ENCODE data around the gene CBFA2T3. TPM values are rescaled to one million over a fixed set of nuclear protein-coding genes. Genes with fewer than 3 reads are reported as not detected.
A peak's percentile ranks its signal among the peaks of the same experiment; 100 is the strongest.

Gene CBFA2T3
- total and polyA plus RNA-seq, 2 of the 8 experiments (the other 6 are each of a cell fraction or from before 2014, with no cell fraction given), result 0.51 to 1.3 TPM

- Histone ChIP-seq H3K4me2 (ENCODE audit: insufficient read depth in 1 of 2, low read depth in 2 of 2, low read length in 2 of 2) (no peak overlapping the region), H2BK5ac (ENCODE audit: low read depth, low read length) (no peak overlapping the region), H2BK20ac (ENCODE audit: low read length) (no peak overlapping the region), H3K4me1 (replicated peaks in 1 of 4; ENCODE audit: control insufficient read depth in 3 of 4, insufficient read depth in 4 of 4, low read length in 3 of 4) (peaks cover 0 to 6% (median 3%) of the 10 kb centered on the region in 4 experiments; a peak in 2 of 7 replicates), H3K36me3 (ENCODE audit: control insufficient read depth in 2 of 4, insufficient read depth in 4 of 4, low read length in 3 of 4) (no peaks in the 10 kb centered on the region), H4K8ac (ENCODE audit: extremely low read depth, insufficient read depth, low read length) (peak overlapping the region; percentile 71; the same call in 1 of the 2 replicates), H2BK12ac (ENCODE audit: low read depth, low read length) (no peak overlapping the region), H3K4ac (replicated peaks; ENCODE audit: insufficient read length, low read depth, low read length) (no peak overlapping the region), H3K4me3 (ENCODE audit: extremely low read depth in 1 of 4, insufficient read depth in 2 of 4, low read depth in 3 of 4, low read length in 4 of 4) (no peak overlapping the region), H3K23ac (ENCODE audit: insufficient read length) (no peak overlapping the region), H3K14ac (ENCODE audit: insufficient read length) (no peak overlapping the region), H4K20me1 (replicated peaks in 1 of 2; ENCODE audit: control insufficient read depth in 1 of 2, insufficient read depth in 2 of 2, low read length in 2 of 2) (peaks cover 0 to 3% of the 10 kb centered on the region in 2 experiments), H2BK15ac (ENCODE audit: low read length) (no peak overlapping the region), H2AFZ (ENCODE audit: low read length) (no peak overlapping the region), H3K9ac (replicated peaks in 1 of 4; ENCODE audit: extremely low read depth in 1 of 4, low read depth in 3 of 4, low read length in 3 of 4) (no peak overlapping the region), H3K27me3 (replicated peaks in 1 of 4; ENCODE audit: control insufficient read depth in 3 of 4, extremely low read depth in 1 of 4, insufficient read depth in 3 of 4, low read length in 3 of 4) (no peaks in the 10 kb centered on the region), H2BK120ac (replicated peaks; ENCODE audit: low read depth, low read length) (no peak overlapping the region), H3K79me2 (ENCODE audit: control insufficient read depth in 1 of 2, insufficient read depth in 2 of 2, low read length in 2 of 2) (no peaks in the 10 kb centered on the region), H2AK5ac (ENCODE audit: low read depth, low read length) (no peak overlapping the region), H3K18ac (ENCODE audit: extremely low read depth, low read length) (no peak overlapping the region; the same call in 1 of the 2 replicates), H3K9me3 (ENCODE audit: insufficient read depth in 2 of 2, low read depth in 1 of 2, low read length in 1 of 2) (no peaks in the 10 kb centered on the region), H3K27ac (ENCODE audit: low read depth, low read length) (no peak overlapping the region), H4K91ac (replicated peaks; ENCODE audit: insufficient read length, low read length) (no peak overlapping the region), H3K79me1 (ENCODE audit: low read depth, low read length) (no peaks in the 10 kb centered on the region), H3K56ac (replicated peaks; ENCODE audit: insufficient read length, low read depth, low read length) (no peak overlapping the region), H4K5ac (ENCODE audit: insufficient read length, low read depth, low read length) (no peak overlapping the region), H3K23me2 (ENCODE audit: low read depth, low read length) (peaks cover 5% of the 10 kb centered on the region; the same call in 1 of the 2 replicates)
- 87% methylated on average over 7 of the region's 22 CpGs; no CpG with 5 or more reads in 1 of the 2 experiments for WGBS, 2 experiments (ENCODE audit: extremely low coverage in 1 of 2, insufficient coverage in 1 of 2, insufficient read length in 1 of 2, insufficient replicate concordance in 2 of 2, low coverage in 1 of 2, low lambda C conversion rate in 2 of 2, missing lambda C conversion rate in 1 of 2)
- ChIA-PET POLR2A (ENCODE audit: partially characterized antibody) (interaction anchor here (1.0 kb wide), 1 partner anchor 105 kb away, joined by 3 read pairs; no protein-coding TSS in a partner anchor), CTCF (ENCODE audit: partially characterized antibody) (interaction anchor here (0.6 to 1.2 kb wide), 4 partner anchors 7 to 168 kb away, joined by 3 to 5 read pairs (median 4); partner anchors contain the start of gene CBFA2T3)
- no peak for FAIRE-seq
- DNase-seq (ENCODE audit: low read depth in 1 of 2, low spot score in 2 of 2), result no peak
- TF ChIP-seq FOSL1 (IDR thresholded peaks at IDR 0.05; ENCODE audit: insufficient read depth, low read depth, low read length) (no peak), ASH2L (IDR thresholded peaks at IDR 0.05; ENCODE audit: low read length) (no peak), BRCA1 (IDR thresholded peaks at IDR 0.05; ENCODE audit: low read depth, low read length) (no peak), SAP30 (IDR thresholded peaks at IDR 0.05; ENCODE audit: insufficient read depth, insufficient replicate concordance, low read length) (no peak), CTBP2 (IDR thresholded peaks at IDR 0.05; ENCODE audit: borderline replicate concordance, insufficient read depth, insufficient read length, low read length) (no peak), CBX5 (IDR thresholded peaks at IDR 0.05; ENCODE audit: low read depth, low read length) (no peak), TAF1 (IDR thresholded peaks at IDR 0.05; ENCODE audit: low read depth, low read length) (no peak), EGR1 (IDR thresholded peaks at IDR 0.05; ENCODE audit: borderline replicate concordance, low read depth, low read length) (no peak), POLR2A (IDR thresholded peaks at IDR 0.05; ENCODE audit: control extremely low read depth in 1 of 2, low read depth in 2 of 2, low read length in 2 of 2) (no peak)
Measured at GRCh38 chr16:88969361-88969831, 7.6 kb downstream of the CBFA2T3 start.
